ENCODE results near the gene CREBZF.

GRCh38 chr11:85682330-85683305, 17.7 kb upstream of the CREBZF start:
- TF ChIP-seq CTCF (IDR thresholded peaks at IDR 0.05) (no peak), EZH2 (IDR thresholded peaks at IDR 0.05; ENCODE audit: borderline replicate concordance, insufficient read depth, low read depth, low read length, poor library complexity, severe bottlenecking) (no peak)

Measured in B cell (primary cell).